ENCODE data around the gene NEU1.
"Not testable (repeated sequence)": the region's sequence is repeated elsewhere in the genome, so short reads cannot be mapped to it uniquely, and the experiment has no call there.

NEU1 gene

GRCh38 chr6:31908791-31909190 is 46.2 kb upstream of the NEU1 start:
- no peaks in the 10 kb centered on the region; the same call in 1 of the 2 replicates for H3F3A ChIP-seq (ENCODE audit: low read depth)
- H3K4me2 ChIP-seq (ENCODE audit: low read depth, low read length, poor library complexity, severe bottlenecking): no peak overlapping the region
- H3K9me3 ChIP-seq (ENCODE audit: insufficient read depth, low read depth, low read length): no peaks in the 10 kb centered on the region
- no peaks in the 10 kb centered on the region for H3K36me3 ChIP-seq (ENCODE audit: insufficient read depth, low read length)
- no peak overlapping the region for H2AFZ ChIP-seq (ENCODE audit: low read length)
- no peaks in the 10 kb centered on the region for H3K4me1 ChIP-seq (ENCODE audit: insufficient read depth, low read length, poor library complexity, severe bottlenecking)
- no peaks in the 10 kb centered on the region for H3K9me2 ChIP-seq (replicated peaks; ENCODE audit: low read depth, low read length)
- no peak overlapping the region for H3K9ac ChIP-seq (ENCODE audit: low read depth, low read length, poor library complexity, severe bottlenecking)
- no peaks in the 10 kb centered on the region for H3K79me2 ChIP-seq (ENCODE audit: insufficient read depth, low read length)
- H3K27me3 ChIP-seq (ENCODE audit: insufficient read depth, low read length, poor library complexity, severe bottlenecking): no peaks in the 10 kb centered on the region
- TF ChIP-seq, protein P1, sequence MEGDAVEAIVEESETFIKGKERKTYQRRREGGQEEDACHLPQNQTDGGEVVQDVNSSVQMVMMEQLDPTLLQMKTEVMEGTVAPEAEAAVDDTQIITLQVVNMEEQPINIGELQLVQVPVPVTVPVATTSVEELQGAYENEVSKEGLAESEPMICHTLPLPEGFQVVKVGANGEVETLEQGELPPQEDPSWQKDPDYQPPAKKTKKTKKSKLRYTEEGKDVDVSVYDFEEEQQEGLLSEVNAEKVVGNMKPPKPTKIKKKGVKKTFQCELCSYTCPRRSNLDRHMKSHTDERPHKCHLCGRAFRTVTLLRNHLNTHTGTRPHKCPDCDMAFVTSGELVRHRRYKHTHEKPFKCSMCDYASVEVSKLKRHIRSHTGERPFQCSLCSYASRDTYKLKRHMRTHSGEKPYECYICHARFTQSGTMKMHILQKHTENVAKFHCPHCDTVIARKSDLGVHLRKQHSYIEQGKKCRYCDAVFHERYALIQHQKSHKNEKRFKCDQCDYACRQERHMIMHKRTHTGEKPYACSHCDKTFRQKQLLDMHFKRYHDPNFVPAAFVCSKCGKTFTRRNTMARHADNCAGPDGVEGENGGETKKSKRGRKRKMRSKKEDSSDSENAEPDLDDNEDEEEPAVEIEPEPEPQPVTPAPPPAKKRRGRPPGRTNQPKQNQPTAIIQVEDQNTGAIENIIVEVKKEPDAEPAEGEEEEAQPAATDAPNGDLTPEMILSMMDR (conservative IDR thresholded peaks at IDR 0.05; ENCODE audit: low read length): no peak
- TF ChIP-seq EZH2phosphoT487 (IDR thresholded peaks at IDR 0.05; ENCODE audit: borderline replicate concordance): no peak
- no peak overlapping the region for H3K4me3 ChIP-seq (ENCODE audit: low read length, poor library complexity, severe bottlenecking)
- H4K20me1 ChIP-seq (ENCODE audit: insufficient read depth, low read length, poor library complexity, severe bottlenecking): no peaks in the 10 kb centered on the region

GRCh38 chr6:31908255-31908654 is 45.6 kb upstream of the NEU1 start:
- H3K79me2 ChIP-seq (ENCODE audit: insufficient read depth, low read length); H2AFZ ChIP-seq (ENCODE audit: low read length); H3K9me2 ChIP-seq (replicated peaks; ENCODE audit: low read depth, low read length); H3F3A ChIP-seq (ENCODE audit: low read depth); H3K4me2 ChIP-seq (ENCODE audit: low read depth, low read length, poor library complexity, severe bottlenecking); H3K4me3 ChIP-seq (ENCODE audit: low read length, poor library complexity, severe bottlenecking); H4K20me1 ChIP-seq (ENCODE audit: insufficient read depth, low read length, poor library complexity, severe bottlenecking); H3K27me3 ChIP-seq (ENCODE audit: insufficient read depth, low read length, poor library complexity, severe bottlenecking); H3K9ac ChIP-seq (ENCODE audit: low read depth, low read length, poor library complexity, severe bottlenecking); H3K4me1 ChIP-seq (ENCODE audit: insufficient read depth, low read length, poor library complexity, severe bottlenecking); H3K9me3 ChIP-seq (ENCODE audit: insufficient read depth, low read depth, low read length); H3K36me3 ChIP-seq (ENCODE audit: insufficient read depth, low read length): not testable (repeated sequence)

GRCh38 chr6:31907158-31907813 is 44.7 kb upstream of the NEU1 start:
- TF ChIP-seq EZH2phosphoT487 (IDR thresholded peaks at IDR 0.05; ENCODE audit: borderline replicate concordance): no peak
- no peaks in the 10 kb centered on the region for H3K9me3 ChIP-seq (ENCODE audit: insufficient read depth, low read depth, low read length)
- no peaks in the 10 kb centered on the region; the same call in 1 of the 2 replicates for H3F3A ChIP-seq (ENCODE audit: low read depth)
- no peaks in the 10 kb centered on the region for H3K79me2 ChIP-seq (ENCODE audit: insufficient read depth, low read length)
- no peak overlapping the region for H3K9ac ChIP-seq (ENCODE audit: low read depth, low read length, poor library complexity, severe bottlenecking)
- H3K4me3 ChIP-seq (ENCODE audit: low read length, poor library complexity, severe bottlenecking): no peak overlapping the region
- H2AFZ ChIP-seq (ENCODE audit: low read length): no peak overlapping the region
- H3K9me2 ChIP-seq (replicated peaks; ENCODE audit: low read depth, low read length): no peaks in the 10 kb centered on the region
- no peaks in the 10 kb centered on the region for H3K36me3 ChIP-seq (ENCODE audit: insufficient read depth, low read length)
- peaks cover 7% of the 10 kb centered on the region for H3K4me1 ChIP-seq (ENCODE audit: insufficient read depth, low read length, poor library complexity, severe bottlenecking)
- H3K4me2 ChIP-seq (ENCODE audit: low read depth, low read length, poor library complexity, severe bottlenecking): no peak overlapping the region
- H4K20me1 ChIP-seq (ENCODE audit: insufficient read depth, low read length, poor library complexity, severe bottlenecking): no peaks in the 10 kb centered on the region
- H3K27me3 ChIP-seq (ENCODE audit: insufficient read depth, low read length, poor library complexity, severe bottlenecking): no peaks in the 10 kb centered on the region

DNA sequence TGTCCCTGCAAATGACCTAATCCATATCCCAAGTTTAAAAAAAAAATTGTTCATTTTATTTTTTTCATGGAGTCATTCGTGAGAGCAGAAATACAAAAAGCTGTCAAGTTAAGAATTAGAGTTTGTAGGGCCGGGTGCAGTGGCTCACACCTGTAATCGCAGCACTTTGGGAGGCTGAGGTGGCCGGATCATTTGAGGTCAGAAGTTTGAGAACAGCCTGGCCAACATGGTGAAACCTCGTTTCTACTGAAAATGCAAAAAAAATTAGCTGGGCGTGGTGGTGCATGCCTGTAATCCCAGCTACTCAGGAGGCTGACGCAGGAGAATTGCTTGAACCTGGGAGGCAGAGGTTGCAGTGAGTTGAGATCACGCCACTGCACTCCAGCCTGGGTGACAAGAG is 44.1 kb upstream of the NEU1 start:
- H3K36me3 ChIP-seq (ENCODE audit: insufficient read depth, low read length); H3K9ac ChIP-seq (ENCODE audit: low read depth, low read length, poor library complexity, severe bottlenecking); H3K9me2 ChIP-seq (replicated peaks; ENCODE audit: low read depth, low read length); H3K9me3 ChIP-seq (ENCODE audit: insufficient read depth, low read depth, low read length); H2AFZ ChIP-seq (ENCODE audit: low read length); H4K20me1 ChIP-seq (ENCODE audit: insufficient read depth, low read length, poor library complexity, severe bottlenecking); H3F3A ChIP-seq (ENCODE audit: low read depth); H3K79me2 ChIP-seq (ENCODE audit: insufficient read depth, low read length); H3K4me1 ChIP-seq (ENCODE audit: insufficient read depth, low read length, poor library complexity, severe bottlenecking); H3K4me2 ChIP-seq (ENCODE audit: low read depth, low read length, poor library complexity, severe bottlenecking); H3K27me3 ChIP-seq (ENCODE audit: insufficient read depth, low read length, poor library complexity, severe bottlenecking); H3K4me3 ChIP-seq (ENCODE audit: low read length, poor library complexity, severe bottlenecking): not testable (repeated sequence)

All from Loucy (cell line).